SU-DHL-6 (cell line): ENCODE data around the gene WDR73.

Experiments
- H2AFZ ChIP-seq: fragments of 200-600 bp; sonication (generic); 2 replicates; pipeline ENCODE4 v1.6.1; 2014; ENCODE audit warnings: low read depth, mild to moderate bottlenecking, moderate library complexity, mixed read lengths, antibody characterized with exemption, low read length; ENCODE audit not compliant: severe bottlenecking
- H3F3A ChIP-seq: fragments of 200-600 bp; shearing (Covaris generic); 2 replicates; pipeline ENCODE4 v1.6.0; 2016; ENCODE audit warnings: antibody characterized with exemption, mild to moderate bottlenecking; ENCODE audit not compliant: insufficient read depth
- H3K27ac ChIP-seq: fragments of 200-600 bp; sonication (generic); 2 replicates; pipeline ENCODE4 v1.5.1; 2016; ENCODE audit warnings: low read depth, mild to moderate bottlenecking, low read length, moderate library complexity, mixed read lengths
- H3K27me3 ChIP-seq: fragments of 200-600 bp; sonication (generic), shearing (Covaris generic); 2 replicates; pipeline ENCODE4 v1.6.0; 2014; ENCODE audit warnings: mild to moderate bottlenecking, low read length
- H3K36me3 ChIP-seq: fragments of 200-600 bp; sonication (generic); 2 replicates; pipeline ENCODE4 v1.6.1; 2014; ENCODE audit warnings: mild to moderate bottlenecking, low read length, mixed read lengths
- H3K4me2 ChIP-seq: fragments of 300-600, 200-600 bp; shearing (Covaris generic), sonication (generic); 2 replicates; pipeline ENCODE4 v1.6.0; 2014; ENCODE audit warnings: low read length, low read depth, mild to moderate bottlenecking; ENCODE audit not compliant: poor library complexity, severe bottlenecking
- H3K4me3 ChIP-seq: fragments of 200-600 bp; sonication (generic); 2 replicates; pipeline ENCODE4 v1.5.1; 2014; ENCODE audit warnings: antibody characterized with exemption, low read length, mild to moderate bottlenecking, mixed read lengths; ENCODE audit not compliant: insufficient read depth, poor library complexity, severe bottlenecking
- H3K79me2 ChIP-seq: fragments of 200-600 bp; sonication (generic); 2 replicates; pipeline ENCODE4 v1.6.1; 2014; ENCODE audit warnings: mild to moderate bottlenecking, low read length, moderate library complexity; ENCODE audit not compliant: insufficient read depth
- H3K9ac ChIP-seq: fragments of 200-600 bp; sonication (generic); 2 replicates; pipeline ENCODE4 v1.7.0; 2014; ENCODE audit warnings: mild to moderate bottlenecking, low read length
- H3K9me2 ChIP-seq: fragments of 200-600 bp; sonication (generic); replicated peaks from 2 replicates; pipeline ENCODE4 v1.6.1; 2014; ENCODE audit warnings: low read length; ENCODE audit not compliant: insufficient read depth
- H3K9me3 ChIP-seq: fragments of 200-600 bp; sonication (generic); 2 replicates; pipeline ENCODE4 v1.6.1; 2014; ENCODE audit warnings: low read length, mixed read lengths; ENCODE audit not compliant: insufficient read depth
- H4K20me1 ChIP-seq: fragments of 200-600 bp; sonication (generic); 2 replicates; pipeline ENCODE4 v1.6.1; 2014; ENCODE audit warnings: low read depth, mild to moderate bottlenecking, antibody characterized with exemption, low read length, moderate library complexity, mixed read lengths
- CTCF ChIP-seq: fragments of 200-600 bp; sonication (generic); IDR thresholded peaks from one replicate; pipeline ENCODE4 v1.5.1; 2017; ENCODE audit warnings: antibody characterized with exemption, mild to moderate bottlenecking, low read length, moderate library complexity; ENCODE audit not compliant: insufficient read depth, poor library complexity, severe bottlenecking
- EZH2phosphoT487 ChIP-seq: fragments of 200-600 bp; sonication (generic), shearing (Covaris generic); conservative IDR thresholded peaks from 2 replicates; pipeline ENCODE4 v1.6.1; 2018; ENCODE audit warnings: mild to moderate bottlenecking, antibody characterized with exemption, low read length, moderate library complexity, mixed read lengths

Gene WDR73

DNA sequence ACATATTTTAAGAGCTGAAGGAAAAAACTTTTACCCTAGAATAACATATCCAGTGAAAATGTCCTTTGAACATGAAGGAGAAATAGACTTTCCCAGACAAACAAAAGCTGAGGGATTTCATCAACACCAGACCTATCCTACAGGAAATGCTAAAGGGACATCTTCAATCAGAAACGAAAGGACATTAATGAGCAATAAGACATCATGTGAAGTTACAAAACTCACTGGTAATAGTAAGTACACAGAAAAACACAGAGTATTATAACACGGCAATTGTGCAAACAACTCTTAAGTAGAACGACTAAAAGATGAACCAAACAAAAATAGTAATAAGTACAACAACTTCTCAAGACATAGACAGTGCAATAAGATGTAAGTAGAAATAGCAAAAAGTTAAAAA lies 56.8 kb downstream of the WDR73 start:
- H3K9ac ChIP-seq = no peak overlapping the region
- TF ChIP-seq CTCF = no peak
- TF ChIP-seq EZH2phosphoT487 = no peak
- H3K4me2 ChIP-seq = no peak overlapping the region
- H2AFZ ChIP-seq = no peak overlapping the region
- H3F3A ChIP-seq = peaks cover 15% of the 10 kb centered on the region
- H3K9me2 ChIP-seq = no peaks in the 10 kb centered on the region
- no peaks in the 10 kb centered on the region for H4K20me1 ChIP-seq
- H3K9me3 ChIP-seq = no peaks in the 10 kb centered on the region
- no peak overlapping the region for H3K4me3 ChIP-seq
- H3K27ac ChIP-seq = peak overlapping the region; percentile 83; the same call in 1 of the 2 replicates
- H3K36me3 ChIP-seq = no peaks in the 10 kb centered on the region
- no peaks in the 10 kb centered on the region for H3K79me2 ChIP-seq
- H3K27me3 ChIP-seq = no peaks in the 10 kb centered on the region

DNA sequence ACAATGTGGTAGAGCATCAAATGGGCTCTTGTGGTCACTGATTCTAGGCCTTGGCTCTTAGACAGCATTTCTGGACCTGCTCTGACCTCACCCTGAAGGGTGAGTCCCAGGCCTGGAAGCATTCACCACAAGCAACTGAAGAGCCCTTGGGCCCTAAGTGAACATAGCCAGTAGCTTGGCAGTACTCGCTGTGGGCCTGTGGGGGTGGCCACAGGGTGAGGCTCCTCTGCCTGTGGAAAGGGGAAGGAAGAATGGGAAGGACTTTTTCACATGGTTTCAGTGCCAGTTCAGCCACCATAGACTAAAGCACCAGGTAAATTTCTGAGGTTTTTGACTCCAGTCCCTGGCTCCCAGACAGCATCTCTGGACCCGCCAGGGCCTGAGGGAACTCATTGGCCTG lies 58.4 kb downstream of the WDR73 start:
- H3K27ac ChIP-seq = no peak overlapping the region
- H2AFZ ChIP-seq = no peak overlapping the region
- H3K27me3 ChIP-seq = no peaks in the 10 kb centered on the region
- no peak overlapping the region for H3K4me3 ChIP-seq
- no peaks in the 10 kb centered on the region for H3K36me3 ChIP-seq
- H3K4me2 ChIP-seq = no peak overlapping the region
- TF ChIP-seq CTCF = no peak
- no peak for TF ChIP-seq EZH2phosphoT487
- H3K9ac ChIP-seq = no peak overlapping the region
- no peaks in the 10 kb centered on the region for H4K20me1 ChIP-seq
- no peaks in the 10 kb centered on the region for H3K79me2 ChIP-seq
- H3K9me3 ChIP-seq = no peaks in the 10 kb centered on the region
- H3F3A ChIP-seq = peaks cover 15% of the 10 kb centered on the region
- no peaks in the 10 kb centered on the region for H3K9me2 ChIP-seq

- H2AFZ ChIP-seq = no peak overlapping the region
- no peaks in the 10 kb centered on the region for H3K36me3 ChIP-seq
- H3K9ac ChIP-seq = no peak overlapping the region
- no peaks in the 10 kb centered on the region for H3K27me3 ChIP-seq
- no peak overlapping the region for H3K4me2 ChIP-seq
- no peaks in the 10 kb centered on the region for H3K9me2 ChIP-seq
- no peak overlapping the region for H3K27ac ChIP-seq
- peaks cover 15% of the 10 kb centered on the region for H3F3A ChIP-seq
- no peak overlapping the region for H3K4me3 ChIP-seq
- H4K20me1 ChIP-seq = no peaks in the 10 kb centered on the region
- H3K79me2 ChIP-seq = no peaks in the 10 kb centered on the region
- no peak for TF ChIP-seq CTCF
- no peak for TF ChIP-seq EZH2phosphoT487
- H3K9me3 ChIP-seq = no peaks in the 10 kb centered on the region
Observed at GRCh38 chr15:84594617-84595290, 59.3 kb downstream of the WDR73 start.
